HepG2 (cell line): ENCODE data around the gene RNF126. TPM values are rescaled to one million over a fixed set of nuclear protein-coding genes. Genes with fewer than 3 reads are reported as not detected.

Source experiments
- CCAR2 ChIP-seq: fragments of 200-400 bp; formaldehyde crosslinking; optimal IDR thresholded peaks from 2 replicates; pipeline ENCODE3; 2018; ENCODE audit warnings: low read depth, mild to moderate bottlenecking, low read length, moderate library complexity
- EP300 ChIP-seq, 3 experiments: sonication (generic) in 1 of 3; formaldehyde crosslinking in 1 of 3; IDR thresholded peaks; 2 replicates each; pipeline versions ENCODE4 v1.5.1 to v1.6.1; 2011 to 2020; ENCODE audit warnings: low read depth in 2 of 3, low read length in 2 of 3, borderline replicate concordance in 1 of 3, improper control_type of control experiment in 1 of 3, mild to moderate bottlenecking in 1 of 3, missing genetic modification reagents in 1 of 3, moderate library complexity in 1 of 3
- FLYWCH1 ChIP-seq: sonication (generic); formaldehyde crosslinking; IDR thresholded peaks from 2 replicates; pipeline ENCODE4 v1.8.1; 2023; ENCODE audit warnings: mild to moderate bottlenecking, missing genetic modification reagents
- KAT8 ChIP-seq: IDR thresholded peaks from 2 replicates; pipeline ENCODE4 v1.6.1; 2016; ENCODE audit warnings: missing genetic modification reagents, missing compliant biosample characterization
- PLRG1 ChIP-seq: fragments of 450-650 bp; conservative IDR thresholded peaks from 2 replicates; pipeline ENCODE4 v1.6.1; 2016
- SIN3A ChIP-seq: IDR thresholded peaks from 2 replicates; pipeline ENCODE4 v1.6.1; 2011; ENCODE audit warnings: low read depth, mild to moderate bottlenecking, control low read depth, low read length, borderline replicate concordance
- SP1 ChIP-seq, 2 experiments: fragments of 450-650 bp in 1 of 2; sonication (generic) in 1 of 2; formaldehyde crosslinking in 1 of 2; IDR thresholded peaks; 2 replicates each; pipeline versions ENCODE4 v1.4.0 to v1.6.1; 2016 to 2020; ENCODE audit warnings: missing genetic modification reagents in 1 of 2
- ZBTB3 ChIP-seq: sonication (generic); formaldehyde crosslinking; IDR thresholded peaks from 2 replicates; pipeline ENCODE4 v1.4.0; 2020; ENCODE audit warnings: low read depth, mild to moderate bottlenecking, moderate library complexity, missing genetic modification reagents, borderline replicate concordance
- ZNF367 ChIP-seq: sonication (generic); formaldehyde crosslinking; IDR thresholded peaks from 2 replicates; pipeline ENCODE4 v1.4.0; 2020; ENCODE audit warnings: missing genetic modification reagents, borderline replicate concordance
- ZNF441 ChIP-seq: sonication (generic); formaldehyde crosslinking; IDR thresholded peaks from 2 replicates; pipeline ENCODE4 v1.7.0; 2021; ENCODE audit warnings: missing genetic modification reagents, borderline replicate concordance
- polyA plus RNA-seq, 8 experiments: library from polyadenylated mRNA; depleted of rRNA in 3 of 8; stranded (reverse) in 7 of 8; unstranded in 1 of 8; fragments of >200 nt; fragmentation: Illumina TruSeq in 4 of 8; extraction: Trizol in 4 of 8; gene quantifications; 2 replicates each; pipeline versions ENCODE4 v1.2.1 to v1.2.3, GENCODE V29; 2011 to 2016; ENCODE audit warnings: low read depth in 4 of 8, missing spikeins in 1 of 8, mixed read lengths in 1 of 8; ENCODE audit not compliant: insufficient read depth in 1 of 8
- total RNA-seq, 5 experiments: library from RNA; depleted of rRNA; stranded (reverse); fragments of >200 nt; fragmentation: Illumina TruSeq; extraction: Trizol; gene quantifications; 2 replicates each; pipeline ENCODE4 v1.2.3, GENCODE V29; 2016; ENCODE audit warnings: low read depth in 1 of 5
- TF ChIP-seq, protein P1 (sequence below): IDR thresholded peaks from 2 replicates; pipeline ENCODE4 v1.6.1; 2012; ENCODE audit warnings: low read length, improper control_type of control experiment
- TF ChIP-seq, protein P2 (sequence below): sonication (generic); formaldehyde crosslinking; IDR thresholded peaks from 2 replicates; pipeline ENCODE4 v1.4.0; 2020; ENCODE audit warnings: missing genetic modification reagents
- TF ChIP-seq, protein P3 (sequence below): sonication (generic); formaldehyde crosslinking; IDR thresholded peaks from 2 replicates; pipeline ENCODE4 v1.4.0; 2020; ENCODE audit warnings: missing genetic modification reagents
- TF ChIP-seq, protein P4 (sequence below): sonication (generic); formaldehyde crosslinking; IDR thresholded peaks from 2 replicates; pipeline ENCODE4 v1.8.0; 2022; ENCODE audit warnings: mild to moderate bottlenecking, missing genetic modification reagents; ENCODE audit not compliant: insufficient replicate concordance
- TF ChIP-seq, protein P5 (sequence below): sonication (generic); formaldehyde crosslinking; IDR thresholded peaks from 2 replicates; pipeline ENCODE4 v1.4.0; 2020; ENCODE audit warnings: missing genetic modification reagents

RNF126 gene
- total and polyA plus RNA-seq, 2 of the 13 experiments (the other 11 are each of a cell fraction or from before 2014, with no cell fraction given), result 23.2 to 34.0 TPM

DNA sequence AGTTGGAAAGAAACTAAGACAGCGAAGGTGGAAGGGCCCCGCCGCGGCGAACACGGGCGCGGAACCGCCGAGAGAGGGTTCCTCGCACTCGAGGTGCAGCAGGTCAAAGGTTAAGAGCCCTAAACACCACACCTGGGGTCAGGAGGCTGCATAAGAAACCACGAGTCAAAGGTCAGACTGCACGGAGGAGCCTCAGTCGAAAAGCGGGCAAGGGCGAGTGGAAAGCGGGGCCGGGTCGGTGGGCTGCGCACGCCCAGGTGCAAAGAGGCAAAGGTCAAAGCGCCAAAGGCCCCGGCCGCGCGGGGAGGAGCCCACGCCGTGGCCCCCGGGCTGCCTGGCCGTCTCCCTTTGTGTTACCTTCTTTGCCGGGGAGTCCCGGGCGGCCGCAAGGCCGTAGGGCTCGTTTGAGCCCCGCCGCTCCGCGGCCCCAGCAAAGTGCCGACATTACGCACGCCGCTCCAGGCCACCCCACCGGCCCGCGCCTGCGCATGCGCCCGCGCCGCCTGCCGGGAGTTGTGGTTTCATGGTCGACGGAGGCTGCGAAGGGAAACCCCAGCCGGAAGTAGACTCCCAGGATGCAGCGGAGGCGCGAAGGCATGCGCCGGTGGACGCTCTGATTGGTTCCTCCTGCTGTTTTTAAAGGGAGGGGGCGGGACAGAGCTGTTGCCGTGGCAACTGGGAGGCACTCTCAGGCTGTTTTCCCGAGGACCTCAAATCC is 29.8 kb downstream of the RNF126 start, which contains the start of gene POLRMT (continued):
- TF ChIP-seq CCAR2, result no peak
- TF ChIP-seq ZNF441 (CRISPR knock-in tag), result no peak; the same call in 1 of the 2 replicates
- no peak for TF ChIP-seq EP300 (IDR thresholded peaks at IDR 0.05; ENCODE audit: low read depth in 2 of 2, low read length in 2 of 2)
- no peak for TF ChIP-seq EP300 (CRISPR knock-in tag; IDR thresholded peaks at IDR 0.05; ENCODE audit: borderline replicate concordance)
- TF ChIP-seq, protein P1, sequence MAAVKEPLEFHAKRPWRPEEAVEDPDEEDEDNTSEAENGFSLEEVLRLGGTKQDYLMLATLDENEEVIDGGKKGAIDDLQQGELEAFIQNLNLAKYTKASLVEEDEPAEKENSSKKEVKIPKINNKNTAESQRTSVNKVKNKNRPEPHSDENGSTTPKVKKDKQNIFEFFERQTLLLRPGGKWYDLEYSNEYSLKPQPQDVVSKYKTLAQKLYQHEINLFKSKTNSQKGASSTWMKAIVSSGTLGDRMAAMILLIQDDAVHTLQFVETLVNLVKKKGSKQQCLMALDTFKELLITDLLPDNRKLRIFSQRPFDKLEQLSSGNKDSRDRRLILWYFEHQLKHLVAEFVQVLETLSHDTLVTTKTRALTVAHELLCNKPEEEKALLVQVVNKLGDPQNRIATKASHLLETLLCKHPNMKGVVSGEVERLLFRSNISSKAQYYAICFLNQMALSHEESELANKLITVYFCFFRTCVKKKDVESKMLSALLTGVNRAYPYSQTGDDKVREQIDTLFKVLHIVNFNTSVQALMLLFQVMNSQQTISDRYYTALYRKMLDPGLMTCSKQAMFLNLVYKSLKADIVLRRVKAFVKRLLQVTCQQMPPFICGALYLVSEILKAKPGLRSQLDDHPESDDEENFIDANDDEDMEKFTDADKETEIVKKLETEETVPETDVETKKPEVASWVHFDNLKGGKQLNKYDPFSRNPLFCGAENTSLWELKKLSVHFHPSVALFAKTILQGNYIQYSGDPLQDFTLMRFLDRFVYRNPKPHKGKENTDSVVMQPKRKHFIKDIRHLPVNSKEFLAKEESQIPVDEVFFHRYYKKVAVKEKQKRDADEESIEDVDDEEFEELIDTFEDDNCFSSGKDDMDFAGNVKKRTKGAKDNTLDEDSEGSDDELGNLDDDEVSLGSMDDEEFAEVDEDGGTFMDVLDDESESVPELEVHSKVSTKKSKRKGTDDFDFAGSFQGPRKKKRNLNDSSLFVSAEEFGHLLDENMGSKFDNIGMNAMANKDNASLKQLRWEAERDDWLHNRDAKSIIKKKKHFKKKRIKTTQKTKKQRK, result no peak
- no peak for TF ChIP-seq FLYWCH1 (CRISPR knock-in tag)
- no peak for TF ChIP-seq ZNF367 (CRISPR knock-in tag)
- TF ChIP-seq, protein P2, sequence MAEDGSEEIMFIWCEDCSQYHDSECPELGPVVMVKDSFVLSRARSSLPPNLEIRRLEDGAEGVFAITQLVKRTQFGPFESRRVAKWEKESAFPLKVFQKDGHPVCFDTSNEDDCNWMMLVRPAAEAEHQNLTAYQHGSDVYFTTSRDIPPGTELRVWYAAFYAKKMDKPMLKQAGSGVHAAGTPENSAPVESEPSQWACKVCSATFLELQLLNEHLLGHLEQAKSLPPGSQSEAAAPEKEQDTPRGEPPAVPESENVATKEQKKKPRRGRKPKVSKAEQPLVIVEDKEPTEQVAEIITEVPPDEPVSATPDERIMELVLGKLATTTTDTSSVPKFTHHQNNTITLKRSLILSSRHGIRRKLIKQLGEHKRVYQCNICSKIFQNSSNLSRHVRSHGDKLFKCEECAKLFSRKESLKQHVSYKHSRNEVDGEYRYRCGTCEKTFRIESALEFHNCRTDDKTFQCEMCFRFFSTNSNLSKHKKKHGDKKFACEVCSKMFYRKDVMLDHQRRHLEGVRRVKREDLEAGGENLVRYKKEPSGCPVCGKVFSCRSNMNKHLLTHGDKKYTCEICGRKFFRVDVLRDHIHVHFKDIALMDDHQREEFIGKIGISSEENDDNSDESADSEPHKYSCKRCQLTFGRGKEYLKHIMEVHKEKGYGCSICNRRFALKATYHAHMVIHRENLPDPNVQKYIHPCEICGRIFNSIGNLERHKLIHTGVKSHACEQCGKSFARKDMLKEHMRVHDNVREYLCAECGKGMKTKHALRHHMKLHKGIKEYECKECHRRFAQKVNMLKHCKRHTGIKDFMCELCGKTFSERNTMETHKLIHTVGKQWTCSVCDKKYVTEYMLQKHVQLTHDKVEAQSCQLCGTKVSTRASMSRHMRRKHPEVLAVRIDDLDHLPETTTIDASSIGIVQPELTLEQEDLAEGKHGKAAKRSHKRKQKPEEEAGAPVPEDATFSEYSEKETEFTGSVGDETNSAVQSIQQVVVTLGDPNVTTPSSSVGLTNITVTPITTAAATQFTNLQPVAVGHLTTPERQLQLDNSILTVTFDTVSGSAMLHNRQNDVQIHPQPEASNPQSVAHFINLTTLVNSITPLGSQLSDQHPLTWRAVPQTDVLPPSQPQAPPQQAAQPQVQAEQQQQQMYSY (CRISPR knock-in tag), result 0 out of 2 replicates have a peak, but pooled peaks have one; percentile 13
- no peak for TF ChIP-seq ZBTB3 (CRISPR knock-in tag)
- TF ChIP-seq SP1 (IDR thresholded peaks at IDR 0.05), result no peak
- peak; percentile 65 for TF ChIP-seq SP1 (CRISPR knock-in tag; IDR thresholded peaks at IDR 0.05)
- no peak for TF ChIP-seq PLRG1
- TF ChIP-seq, protein P3, sequence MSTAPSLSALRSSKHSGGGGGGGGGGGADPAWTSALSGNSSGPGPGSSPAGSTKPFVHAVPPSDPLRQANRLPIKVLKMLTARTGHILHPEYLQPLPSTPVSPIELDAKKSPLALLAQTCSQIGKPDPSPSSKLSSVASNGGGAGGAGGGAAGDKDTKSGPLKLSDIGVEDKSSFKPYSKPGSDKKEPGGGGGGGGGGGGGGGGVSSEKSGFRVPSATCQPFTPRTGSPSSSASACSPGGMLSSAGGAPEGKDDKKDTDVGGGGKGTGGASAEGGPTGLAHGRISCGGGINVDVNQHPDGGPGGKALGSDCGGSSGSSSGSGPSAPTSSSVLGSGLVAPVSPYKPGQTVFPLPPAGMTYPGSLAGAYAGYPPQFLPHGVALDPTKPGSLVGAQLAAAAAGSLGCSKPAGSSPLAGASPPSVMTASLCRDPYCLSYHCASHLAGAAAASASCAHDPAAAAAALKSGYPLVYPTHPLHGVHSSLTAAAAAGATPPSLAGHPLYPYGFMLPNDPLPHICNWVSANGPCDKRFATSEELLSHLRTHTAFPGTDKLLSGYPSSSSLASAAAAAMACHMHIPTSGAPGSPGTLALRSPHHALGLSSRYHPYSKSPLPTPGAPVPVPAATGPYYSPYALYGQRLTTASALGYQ (CRISPR knock-in tag), result no peak; the same call in 1 of the 2 replicates
- peak; percentile 80; the same call in 1 of the 2 replicates for TF ChIP-seq SIN3A
- TF ChIP-seq, protein P4, sequence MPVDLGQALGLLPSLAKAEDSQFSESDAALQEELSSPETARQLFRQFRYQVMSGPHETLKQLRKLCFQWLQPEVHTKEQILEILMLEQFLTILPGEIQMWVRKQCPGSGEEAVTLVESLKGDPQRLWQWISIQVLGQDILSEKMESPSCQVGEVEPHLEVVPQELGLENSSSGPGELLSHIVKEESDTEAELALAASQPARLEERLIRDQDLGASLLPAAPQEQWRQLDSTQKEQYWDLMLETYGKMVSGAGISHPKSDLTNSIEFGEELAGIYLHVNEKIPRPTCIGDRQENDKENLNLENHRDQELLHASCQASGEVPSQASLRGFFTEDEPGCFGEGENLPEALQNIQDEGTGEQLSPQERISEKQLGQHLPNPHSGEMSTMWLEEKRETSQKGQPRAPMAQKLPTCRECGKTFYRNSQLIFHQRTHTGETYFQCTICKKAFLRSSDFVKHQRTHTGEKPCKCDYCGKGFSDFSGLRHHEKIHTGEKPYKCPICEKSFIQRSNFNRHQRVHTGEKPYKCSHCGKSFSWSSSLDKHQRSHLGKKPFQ, result no peak
- TF ChIP-seq KAT8, result peak; percentile 59
- TF ChIP-seq, protein P5, sequence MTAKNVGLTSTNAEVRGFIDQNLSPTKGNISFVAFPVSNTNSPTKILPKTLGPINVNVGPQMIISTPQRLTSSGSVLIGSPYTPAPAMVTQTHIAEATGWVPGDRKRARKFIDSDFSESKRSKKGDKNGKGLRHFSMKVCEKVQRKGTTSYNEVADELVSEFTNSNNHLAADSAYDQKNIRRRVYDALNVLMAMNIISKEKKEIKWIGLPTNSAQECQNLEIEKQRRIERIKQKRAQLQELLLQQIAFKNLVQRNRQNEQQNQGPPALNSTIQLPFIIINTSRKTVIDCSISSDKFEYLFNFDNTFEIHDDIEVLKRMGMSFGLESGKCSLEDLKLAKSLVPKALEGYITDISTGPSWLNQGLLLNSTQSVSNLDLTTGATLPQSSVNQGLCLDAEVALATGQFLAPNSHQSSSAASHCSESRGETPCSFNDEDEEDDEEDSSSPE (CRISPR knock-in tag), result peak; percentile 84
